SK-N-SH treated with all-trans-retinoic acid at 6 μM for 48 hours (cell line): ENCODE data around the gene ANP32B.

Source experiments
- ATAC-seq: fragments of 200-7000 bp; cut with Tn5 transposase; 3 replicates; pipeline ENCODE4 v1.9.1; 2020; ENCODE audit warnings: mild to moderate bottlenecking, moderate library complexity
- BACH2 ChIP-seq: fragments of 250-450 bp; sonication (Bioruptor Pico); IDR thresholded peaks from 2 replicates; pipeline ENCODE4 v1.9.0; 2021; ENCODE audit warnings: mild to moderate bottlenecking, borderline replicate concordance
- ESRRG ChIP-seq: fragments of 250-450 bp; sonication (Bioruptor Pico); IDR thresholded peaks from 2 replicates; pipeline ENCODE4 v1.6.1; 2021; ENCODE audit warnings: mild to moderate bottlenecking
- GLIS3 ChIP-seq: fragments of 250-450 bp; sonication (Bioruptor Pico); IDR thresholded peaks from 2 replicates; pipeline ENCODE4 v1.5.0; 2020; ENCODE audit warnings: mild to moderate bottlenecking, moderate library complexity
- ISL1 ChIP-seq: fragments of 250-450 bp; sonication (Bioruptor Pico); IDR thresholded peaks from 2 replicates; pipeline ENCODE4 v2.1.2; 2022; ENCODE audit warnings: mild to moderate bottlenecking, moderate library complexity
- OSR1 ChIP-seq: fragments of 250-450 bp; sonication (Bioruptor Pico); IDR thresholded peaks from 2 replicates; pipeline ENCODE4 v1.8.0; 2022; ENCODE audit warnings: moderate library complexity, mild to moderate bottlenecking, inconsistent platforms
- PPARA ChIP-seq: fragments of 250-450 bp; sonication (Bioruptor Pico); IDR thresholded peaks from 2 replicates; pipeline ENCODE4 v1.5.0; 2020; ENCODE audit warnings: mild to moderate bottlenecking, borderline replicate concordance
- RARB ChIP-seq: fragments of 250-450 bp; sonication (Bioruptor Pico); IDR thresholded peaks from 2 replicates; pipeline ENCODE4 v1.8.0; 2021; ENCODE audit warnings: mild to moderate bottlenecking, moderate library complexity
- SNAI2 ChIP-seq: fragments of 250-450 bp; sonication (Bioruptor Pico); IDR thresholded peaks from 2 replicates; pipeline ENCODE4 v1.5.0; 2020; ENCODE audit warnings: mild to moderate bottlenecking, moderate library complexity
- TCF4 ChIP-seq: fragments of 250-450 bp; sonication (Bioruptor Pico); IDR thresholded peaks from 2 replicates; pipeline ENCODE4 v1.8.0; 2021; ENCODE audit warnings: mild to moderate bottlenecking, moderate library complexity, borderline replicate concordance
- TOX ChIP-seq: fragments of 250-450 bp; sonication (Bioruptor Pico); IDR thresholded peaks from 2 replicates; pipeline ENCODE4 v1.8.0; 2021; ENCODE audit warnings: mild to moderate bottlenecking, moderate library complexity, borderline replicate concordance
- ZC3H10 ChIP-seq: fragments of 250-450 bp; sonication (Bioruptor Pico); IDR thresholded peaks from 2 replicates; pipeline ENCODE4 v1.5.1; 2021; ENCODE audit warnings: mild to moderate bottlenecking, moderate library complexity
- ZFP3 ChIP-seq: fragments of 250-450 bp; sonication (Bioruptor Pico); IDR thresholded peaks from 2 replicates; pipeline ENCODE4 v1.5.0; 2020; ENCODE audit warnings: mild to moderate bottlenecking, moderate library complexity
- ZFP30 ChIP-seq: fragments of 450-650 bp; formaldehyde crosslinking; IDR thresholded peaks from 2 replicates; pipeline ENCODE4 v1.5.0; 2022; ENCODE audit warnings: mild to moderate bottlenecking, moderate library complexity
- ZNF565 ChIP-seq: fragments of 450-650 bp; formaldehyde crosslinking; conservative IDR thresholded peaks from 2 replicates; pipeline ENCODE4 v1.5.0; 2020; ENCODE audit warnings: low read depth, mild to moderate bottlenecking, moderate library complexity
- ZNF70 ChIP-seq: fragments of 450-650 bp; formaldehyde crosslinking; IDR thresholded peaks from 2 replicates; pipeline ENCODE4 v1.5.0; 2020; ENCODE audit warnings: mild to moderate bottlenecking, moderate library complexity
- TF ChIP-seq, protein P1 (sequence below): fragments of 250-450 bp; sonication (Bioruptor Pico); IDR thresholded peaks from 2 replicates; pipeline ENCODE4 v1.8.0; 2020; ENCODE audit warnings: mild to moderate bottlenecking, moderate library complexity, borderline replicate concordance
- TF ChIP-seq, protein P2 (sequence below): fragments of 250-450 bp; sonication (Bioruptor Pico); IDR thresholded peaks from 2 replicates; pipeline ENCODE4 v1.5.1; 2021; ENCODE audit warnings: mild to moderate bottlenecking, moderate library complexity
- TF ChIP-seq, protein P3 (sequence below): fragments of 250-450 bp; sonication (Bioruptor Pico); IDR thresholded peaks from 2 replicates; pipeline ENCODE4 v1.5.1; 2020; ENCODE audit warnings: low read depth, mild to moderate bottlenecking, moderate library complexity
- TF ChIP-seq, protein P4 (sequence below): fragments of 250-450 bp; sonication (Bioruptor Pico); IDR thresholded peaks from 2 replicates; pipeline ENCODE4 v1.8.0; 2021; ENCODE audit warnings: low read depth, mild to moderate bottlenecking, moderate library complexity, borderline replicate concordance
- TF ChIP-seq, protein P5 (sequence below): fragments of 250-450 bp; sonication (Bioruptor Pico); IDR thresholded peaks from 2 replicates; pipeline ENCODE4 v1.5.0; 2020; ENCODE audit warnings: mild to moderate bottlenecking, moderate library complexity

ANP32B gene

DNA sequence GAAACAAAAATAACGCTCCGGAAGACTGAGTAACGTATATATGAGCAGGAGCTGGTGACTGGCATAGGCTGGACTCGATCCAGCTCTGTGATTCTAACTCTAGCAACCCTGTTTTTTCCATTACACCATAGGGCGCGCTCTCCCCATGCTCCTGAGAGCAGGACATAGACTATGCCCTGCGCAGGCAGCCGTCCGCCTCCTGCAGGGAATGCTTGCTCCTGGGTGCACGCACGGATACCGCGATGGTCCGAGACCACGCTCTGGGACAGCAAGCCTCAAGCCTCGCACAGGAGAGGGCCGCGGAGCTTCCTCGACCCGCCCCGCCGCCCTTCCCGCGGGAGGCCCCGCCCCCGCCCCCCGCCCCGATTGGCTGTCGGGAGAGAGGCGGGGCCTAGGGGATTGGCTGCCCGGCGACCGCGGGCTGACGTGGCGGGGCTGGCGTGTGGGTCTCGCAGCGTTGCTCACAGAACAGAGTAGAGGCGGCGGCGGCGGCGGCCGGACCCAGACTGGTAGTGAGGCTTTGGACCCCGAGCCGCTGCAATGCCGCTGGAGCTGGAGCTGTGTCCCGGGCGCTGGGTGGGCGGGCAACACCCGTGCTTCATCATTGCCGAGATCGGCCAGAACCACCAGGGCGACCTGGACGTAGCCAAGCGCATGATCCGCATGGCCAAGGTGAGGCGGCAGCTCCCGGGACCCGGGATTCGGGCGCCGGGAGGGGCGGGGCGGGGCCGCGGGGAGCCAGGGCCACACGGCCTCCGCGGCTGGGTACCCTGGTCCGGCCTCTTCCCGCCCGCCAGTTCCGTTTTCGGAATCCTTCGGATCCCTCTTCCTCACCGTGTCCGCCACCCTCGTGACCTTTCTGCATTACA is 73.4 kb downstream of the ANP32B start, which contains the start of gene NANS:
TSS of gene NANS (plus strand) at position 464 of the 869 bp plus-strand sequence. CDS start at position 541, 77 bp downstream.
- ATAC-seq, result peak; percentile 98
- TF ChIP-seq ESRRG, result no peak
- TF ChIP-seq, protein P1, sequence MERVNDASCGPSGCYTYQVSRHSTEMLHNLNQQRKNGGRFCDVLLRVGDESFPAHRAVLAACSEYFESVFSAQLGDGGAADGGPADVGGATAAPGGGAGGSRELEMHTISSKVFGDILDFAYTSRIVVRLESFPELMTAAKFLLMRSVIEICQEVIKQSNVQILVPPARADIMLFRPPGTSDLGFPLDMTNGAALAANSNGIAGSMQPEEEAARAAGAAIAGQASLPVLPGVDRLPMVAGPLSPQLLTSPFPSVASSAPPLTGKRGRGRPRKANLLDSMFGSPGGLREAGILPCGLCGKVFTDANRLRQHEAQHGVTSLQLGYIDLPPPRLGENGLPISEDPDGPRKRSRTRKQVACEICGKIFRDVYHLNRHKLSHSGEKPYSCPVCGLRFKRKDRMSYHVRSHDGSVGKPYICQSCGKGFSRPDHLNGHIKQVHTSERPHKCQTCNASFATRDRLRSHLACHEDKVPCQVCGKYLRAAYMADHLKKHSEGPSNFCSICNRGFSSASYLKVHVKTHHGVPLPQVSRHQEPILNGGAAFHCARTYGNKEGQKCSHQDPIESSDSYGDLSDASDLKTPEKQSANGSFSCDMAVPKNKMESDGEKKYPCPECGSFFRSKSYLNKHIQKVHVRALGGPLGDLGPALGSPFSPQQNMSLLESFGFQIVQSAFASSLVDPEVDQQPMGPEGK, result no peak
- TF ChIP-seq, protein P2, sequence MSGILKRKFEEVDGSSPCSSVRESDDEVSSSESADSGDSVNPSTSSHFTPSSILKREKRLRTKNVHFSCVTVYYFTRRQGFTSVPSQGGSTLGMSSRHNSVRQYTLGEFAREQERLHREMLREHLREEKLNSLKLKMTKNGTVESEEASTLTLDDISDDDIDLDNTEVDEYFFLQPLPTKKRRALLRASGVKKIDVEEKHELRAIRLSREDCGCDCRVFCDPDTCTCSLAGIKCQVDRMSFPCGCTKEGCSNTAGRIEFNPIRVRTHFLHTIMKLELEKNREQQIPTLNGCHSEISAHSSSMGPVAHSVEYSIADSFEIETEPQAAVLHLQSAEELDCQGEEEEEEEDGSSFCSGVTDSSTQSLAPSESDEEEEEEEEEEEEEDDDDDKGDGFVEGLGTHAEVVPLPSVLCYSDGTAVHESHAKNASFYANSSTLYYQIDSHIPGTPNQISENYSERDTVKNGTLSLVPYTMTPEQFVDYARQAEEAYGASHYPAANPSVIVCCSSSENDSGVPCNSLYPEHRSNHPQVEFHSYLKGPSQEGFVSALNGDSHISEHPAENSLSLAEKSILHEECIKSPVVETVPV (CRISPR knock-in tag), result no peak
- TF ChIP-seq TOX (CRISPR knock-in tag), result no peak
- TF ChIP-seq PPARA (CRISPR knock-in tag), result no peak
- no peak for TF ChIP-seq GLIS3 (CRISPR knock-in tag)
- TF ChIP-seq ZFP3, result no peak
- TF ChIP-seq, protein P3, sequence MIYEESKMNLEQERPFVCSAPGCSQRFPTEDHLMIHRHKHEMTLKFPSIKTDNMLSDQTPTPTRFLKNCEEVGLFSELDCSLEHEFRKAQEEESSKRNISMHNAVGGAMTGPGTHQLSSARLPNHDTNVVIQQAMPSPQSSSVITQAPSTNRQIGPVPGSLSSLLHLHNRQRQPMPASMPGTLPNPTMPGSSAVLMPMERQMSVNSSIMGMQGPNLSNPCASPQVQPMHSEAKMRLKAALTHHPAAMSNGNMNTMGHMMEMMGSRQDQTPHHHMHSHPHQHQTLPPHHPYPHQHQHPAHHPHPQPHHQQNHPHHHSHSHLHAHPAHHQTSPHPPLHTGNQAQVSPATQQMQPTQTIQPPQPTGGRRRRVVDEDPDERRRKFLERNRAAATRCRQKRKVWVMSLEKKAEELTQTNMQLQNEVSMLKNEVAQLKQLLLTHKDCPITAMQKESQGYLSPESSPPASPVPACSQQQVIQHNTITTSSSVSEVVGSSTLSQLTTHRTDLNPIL (CRISPR knock-in tag), result no peak
- no peak for TF ChIP-seq ISL1 (CRISPR knock-in tag)
- no peak for TF ChIP-seq RARB (CRISPR knock-in tag)
- no peak for TF ChIP-seq ZC3H10 (CRISPR knock-in tag)
- no peak for TF ChIP-seq ZNF565 (CRISPR knock-in tag)
- no peak for TF ChIP-seq SNAI2 (CRISPR knock-in tag)
- TF ChIP-seq, protein P4, sequence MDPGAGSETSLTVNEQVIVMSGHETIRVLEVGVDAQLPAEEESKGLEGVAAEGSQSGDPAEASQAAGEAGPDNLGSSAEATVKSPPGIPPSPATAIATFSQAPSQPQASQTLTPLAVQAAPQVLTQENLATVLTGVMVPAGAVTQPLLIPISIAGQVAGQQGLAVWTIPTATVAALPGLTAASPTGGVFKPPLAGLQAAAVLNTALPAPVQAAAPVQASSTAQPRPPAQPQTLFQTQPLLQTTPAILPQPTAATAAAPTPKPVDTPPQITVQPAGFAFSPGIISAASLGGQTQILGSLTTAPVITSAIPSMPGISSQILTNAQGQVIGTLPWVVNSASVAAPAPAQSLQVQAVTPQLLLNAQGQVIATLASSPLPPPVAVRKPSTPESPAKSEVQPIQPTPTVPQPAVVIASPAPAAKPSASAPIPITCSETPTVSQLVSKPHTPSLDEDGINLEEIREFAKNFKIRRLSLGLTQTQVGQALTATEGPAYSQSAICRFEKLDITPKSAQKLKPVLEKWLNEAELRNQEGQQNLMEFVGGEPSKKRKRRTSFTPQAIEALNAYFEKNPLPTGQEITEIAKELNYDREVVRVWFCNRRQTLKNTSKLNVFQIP, result no peak

DNA sequence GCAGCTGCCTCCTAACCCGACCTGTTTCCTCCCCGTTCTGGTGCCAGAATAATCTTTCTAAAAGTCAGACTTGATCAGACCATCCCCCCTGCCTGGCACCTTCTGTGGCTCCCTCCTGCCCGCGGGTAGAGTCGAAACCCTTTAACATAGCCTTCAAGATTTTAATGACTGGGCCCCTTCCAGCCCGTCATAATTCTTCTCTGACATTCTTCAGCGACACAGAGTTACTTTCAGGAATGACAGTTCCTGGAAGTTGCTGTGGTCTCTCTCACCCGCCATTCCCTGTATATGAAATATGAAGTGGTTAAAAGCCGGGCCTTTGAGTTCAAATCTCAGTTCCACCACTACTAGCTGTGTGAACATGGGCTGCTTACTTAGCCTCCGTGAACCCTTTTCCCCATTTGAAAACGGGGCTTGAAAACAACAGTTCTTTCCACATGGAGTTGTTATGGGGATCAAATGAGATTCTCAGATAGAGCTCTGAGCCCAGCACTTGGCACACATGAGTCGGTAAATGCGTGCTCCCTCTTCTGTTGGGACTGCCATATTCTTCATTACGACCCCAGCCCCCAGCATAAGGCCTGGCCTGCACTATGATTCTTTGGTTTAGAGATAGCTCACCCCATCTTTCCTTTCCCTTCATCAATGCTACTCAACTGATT is 74.1 kb downstream of the ANP32B start:
- TF ChIP-seq, protein P2 (CRISPR knock-in tag), result no peak
- peak; percentile 5 for ATAC-seq

DNA sequence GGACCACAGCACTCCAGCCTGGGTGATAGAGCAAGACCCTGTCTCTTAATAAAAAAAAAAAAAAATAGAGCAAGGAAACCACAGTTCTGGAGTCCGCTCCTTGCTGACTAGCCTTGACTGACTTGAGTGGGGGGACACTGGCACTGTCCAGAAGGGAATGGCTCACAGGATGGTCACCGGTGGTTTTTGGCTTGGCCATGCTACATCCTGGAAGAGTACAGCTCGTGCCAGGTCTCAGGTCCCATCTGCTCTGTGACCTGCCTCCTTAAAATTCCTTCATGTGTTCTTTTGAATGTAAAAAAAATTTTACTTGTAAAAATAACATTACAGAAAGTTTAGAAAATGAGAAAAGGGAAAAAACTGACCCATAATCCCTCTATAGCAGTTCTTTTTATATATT is 79.0 kb downstream of the ANP32B start:
- ATAC-seq, result no peak

More for the DNA sequence above, 79.0 kb downstream of the ANP32B start:
- TF ChIP-seq, protein P5, sequence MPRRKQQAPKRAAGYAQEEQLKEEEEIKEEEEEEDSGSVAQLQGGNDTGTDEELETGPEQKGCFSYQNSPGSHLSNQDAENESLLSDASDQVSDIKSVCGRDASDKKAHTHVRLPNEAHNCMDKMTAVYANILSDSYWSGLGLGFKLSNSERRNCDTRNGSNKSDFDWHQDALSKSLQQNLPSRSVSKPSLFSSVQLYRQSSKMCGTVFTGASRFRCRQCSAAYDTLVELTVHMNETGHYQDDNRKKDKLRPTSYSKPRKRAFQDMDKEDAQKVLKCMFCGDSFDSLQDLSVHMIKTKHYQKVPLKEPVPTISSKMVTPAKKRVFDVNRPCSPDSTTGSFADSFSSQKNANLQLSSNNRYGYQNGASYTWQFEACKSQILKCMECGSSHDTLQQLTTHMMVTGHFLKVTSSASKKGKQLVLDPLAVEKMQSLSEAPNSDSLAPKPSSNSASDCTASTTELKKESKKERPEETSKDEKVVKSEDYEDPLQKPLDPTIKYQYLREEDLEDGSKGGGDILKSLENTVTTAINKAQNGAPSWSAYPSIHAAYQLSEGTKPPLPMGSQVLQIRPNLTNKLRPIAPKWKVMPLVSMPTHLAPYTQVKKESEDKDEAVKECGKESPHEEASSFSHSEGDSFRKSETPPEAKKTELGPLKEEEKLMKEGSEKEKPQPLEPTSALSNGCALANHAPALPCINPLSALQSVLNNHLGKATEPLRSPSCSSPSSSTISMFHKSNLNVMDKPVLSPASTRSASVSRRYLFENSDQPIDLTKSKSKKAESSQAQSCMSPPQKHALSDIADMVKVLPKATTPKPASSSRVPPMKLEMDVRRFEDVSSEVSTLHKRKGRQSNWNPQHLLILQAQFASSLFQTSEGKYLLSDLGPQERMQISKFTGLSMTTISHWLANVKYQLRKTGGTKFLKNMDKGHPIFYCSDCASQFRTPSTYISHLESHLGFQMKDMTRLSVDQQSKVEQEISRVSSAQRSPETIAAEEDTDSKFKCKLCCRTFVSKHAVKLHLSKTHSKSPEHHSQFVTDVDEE (CRISPR knock-in tag), result no peak
- TF ChIP-seq TCF4 (CRISPR knock-in tag) (no peak), ZNF70 (no peak), SNAI2 (CRISPR knock-in tag) (no peak), GLIS3 (CRISPR knock-in tag) (no peak), ZFP30 (no peak), BACH2 (CRISPR knock-in tag) (no peak), ZNF565 (CRISPR knock-in tag) (no peak), OSR1 (CRISPR knock-in tag) (no peak)
- TF ChIP-seq, protein P3 (CRISPR knock-in tag), result no peak
- TF ChIP-seq, protein P4, result no peak
